ENCODE data around the gene TRAFD1. TPM values are rescaled to one million over a fixed set of nuclear protein-coding genes. Genes with fewer than 3 reads are reported as not detected.

The TRAFD1 gene
- total RNA-seq, 2 donors from 2014 or later = 23.5 to 24.0 TPM

DNA sequence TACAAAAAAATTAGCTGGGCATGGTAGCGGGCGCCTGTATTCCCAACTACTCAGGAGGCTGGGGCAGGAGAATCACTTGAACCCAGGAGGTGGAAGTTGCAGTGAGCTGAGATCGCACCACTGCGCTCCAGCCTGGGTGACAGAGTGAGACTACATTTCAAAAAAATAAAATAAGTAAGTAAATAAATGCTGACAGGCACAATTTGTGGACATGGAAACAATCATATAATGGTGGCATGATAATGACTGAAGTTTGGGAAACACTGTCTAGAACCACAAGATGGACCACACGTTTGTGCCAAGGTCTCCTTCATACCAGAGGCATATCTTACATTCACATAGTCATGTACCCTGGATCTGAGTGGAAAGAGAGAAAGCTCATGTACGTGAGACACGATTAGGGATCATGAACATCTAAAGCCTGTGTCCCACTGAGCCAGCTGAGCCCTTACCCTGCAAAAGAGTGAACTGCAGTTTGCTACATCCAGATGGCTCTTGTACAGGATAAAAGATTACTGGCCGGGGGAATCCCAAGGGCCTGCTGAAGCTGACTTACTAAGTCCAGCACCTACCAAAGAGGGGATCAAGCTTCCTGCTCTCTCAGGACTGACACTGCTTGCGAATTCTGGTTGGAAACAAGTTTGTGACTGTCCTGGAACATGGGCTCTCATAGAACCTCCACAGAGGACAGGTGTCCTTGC is 62.9 kb downstream of the TRAFD1 start:
- DNase-seq (ENCODE audit: low spot score) = peak; percentile 26
- intact Hi-C loops (cut with DNase I) = no loop called here

DNA sequence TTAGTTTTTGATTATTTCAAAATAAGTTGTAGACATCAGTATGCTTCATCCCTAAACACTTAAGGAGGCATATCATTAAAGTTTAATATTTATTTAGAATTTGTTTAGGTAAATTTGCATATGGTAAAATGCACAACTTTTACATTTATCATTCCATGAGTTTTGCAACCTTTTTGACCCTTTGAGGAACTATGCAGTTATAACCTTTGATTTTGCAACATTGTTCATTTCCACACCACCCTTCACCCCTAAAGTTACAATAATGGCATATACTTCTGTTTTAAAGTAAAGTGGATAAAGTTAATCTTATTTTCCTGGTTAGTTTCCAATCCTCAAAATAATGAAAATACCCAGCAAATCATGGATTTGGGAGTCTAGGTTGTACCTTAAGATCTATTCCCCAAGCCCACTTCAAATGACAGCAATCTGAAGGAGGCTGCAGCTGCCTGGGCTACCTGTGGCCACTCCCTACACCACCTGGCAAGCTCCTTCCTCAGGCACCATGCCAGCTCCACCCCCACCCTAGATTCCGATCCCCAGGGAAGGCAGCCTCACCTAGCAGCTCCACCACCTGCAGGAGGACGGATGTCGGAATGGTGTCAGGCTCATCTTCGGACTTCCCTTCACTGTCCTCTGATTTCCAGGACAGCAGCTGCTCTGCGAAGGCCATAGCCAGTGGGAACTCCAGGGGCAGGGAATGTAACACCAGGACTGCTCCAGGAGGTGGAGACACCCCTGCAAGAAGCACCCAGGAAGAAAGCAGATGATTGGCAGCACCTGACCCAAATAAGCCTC is 65.1 kb downstream of the TRAFD1 start:
- DNase-seq (ENCODE audit: low spot score) = peak; percentile 62
- intact Hi-C loops (cut with DNase I) = no loop called here

DNA sequence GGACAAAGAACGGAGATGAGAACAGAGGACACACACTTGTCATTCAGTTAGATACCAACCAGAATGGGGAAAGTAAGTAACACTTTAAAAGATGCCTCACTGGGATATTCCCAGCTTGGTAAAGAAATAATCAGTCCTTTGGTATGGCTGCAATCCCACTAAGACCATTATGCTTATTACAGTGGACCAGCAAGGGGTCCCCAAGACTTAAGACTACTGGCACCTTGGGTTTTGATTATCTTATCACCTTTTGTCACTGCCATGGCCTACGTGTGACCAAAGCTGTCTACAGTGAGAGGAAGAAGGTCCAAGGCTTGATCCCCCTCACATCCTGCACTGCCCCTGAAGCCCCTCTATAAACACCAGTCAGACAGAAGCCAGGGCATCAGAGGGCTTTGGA is 65.8 kb downstream of the TRAFD1 start:
- intact Hi-C loops (cut with DNase I) = no loop called here

DNA sequence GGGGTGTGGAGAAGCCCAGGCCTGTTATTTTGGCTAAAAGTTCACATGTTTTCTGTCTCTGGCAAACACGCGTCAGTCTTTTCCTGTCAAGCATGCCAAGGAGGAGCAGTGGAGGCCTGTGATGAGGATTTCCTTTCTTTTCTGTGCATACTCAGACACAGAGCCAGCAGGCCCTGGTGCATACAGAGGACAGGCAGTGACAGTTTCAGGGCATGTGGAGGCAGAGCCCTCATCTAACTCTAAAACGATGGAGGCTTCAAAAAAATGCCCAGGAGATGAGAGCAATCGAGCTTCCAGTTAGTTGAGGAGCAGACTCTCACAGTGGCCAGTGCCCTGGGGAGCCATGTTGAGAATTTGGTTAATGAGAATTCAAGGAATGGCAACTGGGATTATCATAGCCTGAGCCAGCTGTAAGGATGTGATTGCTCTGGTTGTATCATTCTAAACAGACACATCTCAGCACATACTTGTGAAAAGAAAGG is 66.5 kb downstream of the TRAFD1 start:
- DNase-seq (ENCODE audit: low spot score) = no peak
- intact Hi-C loops (cut with DNase I) = no loop called here

More for the DNA sequence above, 65.8 kb downstream of the TRAFD1 start:
- peak; percentile 4 for DNase-seq (ENCODE audit: low spot score)

DNA sequence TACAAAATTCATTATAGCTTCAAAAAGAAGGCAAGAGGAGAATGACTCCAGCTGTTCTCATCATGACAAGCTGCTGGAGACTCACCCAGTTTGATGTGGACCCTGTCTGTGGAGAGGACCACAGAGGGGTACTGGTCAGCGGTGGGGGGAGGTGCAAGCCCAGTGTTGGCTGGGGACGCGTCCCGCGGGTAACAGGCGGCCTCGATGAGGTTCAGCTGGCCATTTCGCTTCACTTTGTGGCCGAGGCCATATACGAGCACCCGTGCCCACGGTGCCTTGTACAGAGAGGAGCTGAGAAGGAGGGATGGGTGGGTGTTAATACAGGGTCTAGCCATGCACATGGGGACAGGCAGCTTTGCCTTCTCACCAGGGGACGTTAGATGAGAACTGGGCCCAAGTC is 67.1 kb downstream of the TRAFD1 start:
- peak; percentile 69 for DNase-seq (ENCODE audit: low spot score)
- intact Hi-C loops (cut with DNase I) = no loop called here

DNA sequence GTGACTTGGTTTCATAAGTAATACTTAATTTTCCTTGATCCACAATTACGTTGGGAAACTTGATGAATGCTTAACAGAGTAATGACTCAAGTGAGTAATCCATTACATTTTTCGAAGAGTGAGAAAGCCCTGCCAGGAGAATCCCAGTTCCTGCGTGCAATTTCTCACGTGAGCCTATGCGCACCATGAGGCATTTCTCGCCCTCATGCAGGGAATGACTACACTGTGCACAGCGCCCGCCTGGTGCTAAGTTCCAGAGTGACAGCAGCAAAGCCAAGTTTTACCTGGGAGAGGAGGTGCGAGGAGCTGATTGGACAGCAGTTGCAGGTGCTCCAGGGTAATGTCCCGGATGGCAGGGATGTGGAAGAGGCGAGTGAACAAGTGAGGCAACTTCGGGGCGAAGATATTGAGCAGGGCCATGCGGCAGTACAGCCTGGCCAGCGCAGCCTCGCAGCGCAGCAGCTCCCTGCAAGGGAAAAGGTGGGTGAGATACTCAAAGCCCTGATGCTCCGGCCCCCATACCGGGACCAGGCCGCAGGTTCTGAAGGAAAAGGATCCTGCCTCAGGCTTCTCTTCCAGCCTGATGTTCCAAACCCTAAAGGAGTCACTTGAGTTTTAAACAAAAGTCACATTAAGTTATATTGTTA is 69.4 kb downstream of the TRAFD1 start:
- intact Hi-C loops (cut with DNase I) = no loop called here
- DNase-seq (ENCODE audit: low spot score) = peak; percentile 78

DNA sequence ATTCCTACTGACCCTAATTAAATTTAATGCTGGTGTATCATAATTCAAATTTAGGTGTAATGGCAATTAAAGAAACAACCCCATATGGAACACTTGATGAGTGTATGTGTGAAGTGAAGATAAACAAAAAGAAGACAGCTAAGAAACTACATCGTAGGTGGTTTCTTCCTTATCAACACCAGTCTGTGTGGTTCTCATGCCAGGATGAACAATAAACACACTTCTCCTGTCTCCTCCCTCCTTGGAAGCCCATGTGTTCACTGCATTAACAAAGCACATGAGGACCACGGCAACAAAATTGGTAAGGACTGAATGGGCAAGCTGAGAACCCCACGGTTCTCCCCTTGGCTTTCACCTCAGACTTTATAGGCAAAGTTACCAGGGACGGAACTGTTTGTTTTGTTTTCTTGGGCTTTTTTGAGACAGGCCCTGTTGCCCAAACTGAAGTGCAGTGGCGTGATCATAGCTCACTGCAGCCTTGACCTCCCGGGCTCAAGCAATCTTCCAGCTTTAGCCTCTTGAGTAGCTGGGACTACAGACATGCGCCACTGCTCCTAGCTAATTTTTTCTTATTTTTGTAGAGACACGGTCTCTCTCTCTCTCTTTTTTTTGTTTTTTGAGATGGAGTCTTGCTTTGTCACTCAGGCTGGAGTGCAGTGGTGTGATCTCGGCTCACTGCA is 71.0 kb downstream of the TRAFD1 start:
- intact Hi-C loops (cut with DNase I) = no loop called here
- DNase-seq (ENCODE audit: low spot score) = no peak

DNA sequence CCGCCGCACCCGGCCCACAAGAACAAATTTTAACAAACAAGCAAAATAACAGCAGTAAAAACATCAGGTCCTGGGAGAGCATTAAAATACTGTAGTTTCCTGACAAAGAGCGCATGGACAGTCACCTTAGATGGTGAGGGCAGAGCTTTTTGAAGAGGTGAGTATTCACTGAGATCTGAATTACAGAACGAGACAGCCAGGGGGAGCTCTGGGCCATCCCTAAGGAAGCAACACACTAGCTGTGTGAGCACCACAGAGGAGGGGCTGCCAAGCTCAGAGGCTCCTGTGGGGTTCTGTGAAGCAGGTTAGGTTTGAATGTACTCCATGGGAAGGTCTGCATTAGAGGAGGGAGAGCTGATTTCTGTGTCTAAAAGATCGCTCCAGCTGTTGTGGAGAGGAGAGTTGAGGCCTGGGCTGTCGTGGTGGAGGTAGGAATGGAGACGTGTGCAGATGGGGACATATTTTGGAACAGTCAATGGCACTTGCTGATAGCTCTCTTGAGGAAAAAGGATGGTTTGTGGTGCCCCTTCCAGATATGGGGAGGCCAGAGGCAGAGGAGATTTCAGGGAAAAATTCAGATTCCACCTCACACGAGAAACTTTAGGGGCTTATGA is 72.9 kb downstream of the TRAFD1 start:
- no peak for DNase-seq (ENCODE audit: low spot score)
- intact Hi-C loops (cut with DNase I) = no loop called here

DNA sequence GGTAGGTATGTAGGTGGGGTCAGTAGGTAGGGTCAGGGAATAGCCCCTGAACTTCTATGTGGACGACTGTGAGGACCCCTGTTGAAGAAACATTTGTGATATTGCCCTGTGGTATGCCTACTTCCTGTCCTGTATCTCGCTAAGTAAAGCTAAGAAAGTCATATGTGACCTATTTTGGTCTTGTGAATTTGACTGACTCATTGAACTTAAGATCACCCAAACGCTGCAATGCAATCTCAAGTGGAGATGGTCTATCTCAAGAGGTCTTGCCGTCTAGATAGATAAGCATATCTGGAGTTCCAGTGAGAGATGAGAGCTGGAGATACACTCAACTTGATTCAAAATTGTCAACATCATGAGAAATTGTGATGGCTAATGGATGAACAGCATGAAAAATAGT is 73.8 kb downstream of the TRAFD1 start:
- intact Hi-C loops (cut with DNase I) = no loop called here
- DNase-seq (ENCODE audit: low spot score) = no peak

Small RNA genes lying within 50 kb of the gene (microRNA-seq; reads per million reads assigned to microRNA genes)
- 0 to 0.26 reads per million in 2 donors for gene MIR6861 (ENCODE audit: borderline microRNAs expressed in 2 of 2)

Other genes starting within 250 kb of the TRAFD1 start
- 1 to 10 TPM; 6.1 to 7.0 TPM for gene TMEM116, start 112.4 kb upstream of the TRAFD1 start, total RNA-seq
- gene ERP29, start 112.1 kb upstream of the TRAFD1 start, total RNA-seq = 10 to 100 TPM; 30.4 to 52.2 TPM
- 10 to 100 TPM; 22.3 to 22.8 TPM for gene NAA25, start 16.8 kb upstream of the TRAFD1 start, total RNA-seq

All from posterior vena cava (tissue), 2 donors.